GM12878 (cell line): ENCODE measurements around the gene SHISA2. TPM values are rescaled to one million over a fixed set of nuclear protein-coding genes. Genes with fewer than 3 reads are reported as not detected.

Source experiments
- CEBPZ ChIP-seq: fragments of 150-350 bp; IDR thresholded peaks from 2 replicates; pipeline ENCODE4 v1.6.1; 2016; ENCODE audit warnings: low read depth, low read length
- CHD1 ChIP-seq: IDR thresholded peaks from 2 replicates; pipeline ENCODE4 v1.6.1; 2012; ENCODE audit warnings: low read depth, low read length, improper control_type of control experiment
- FOS ChIP-seq: IDR thresholded peaks from 3 replicates; pipeline ENCODE4 v1.6.1; 2011; ENCODE audit warnings: borderline replicate concordance; ENCODE audit not compliant: insufficient read length; ENCODE audit errors: extremely low read depth
- IKZF2 ChIP-seq, 2 experiments: fragments of 450-650 bp; IDR thresholded peaks; 2 replicates each; pipeline ENCODE4 v1.6.1; 2017; ENCODE audit warnings: mild to moderate bottlenecking in 2 of 2, moderate library complexity in 2 of 2
- LARP7 ChIP-seq: fragments of 450-650 bp; IDR thresholded peaks from 2 replicates; pipeline ENCODE4 v1.6.1; 2017; ENCODE audit warnings: mild to moderate bottlenecking
- MEF2B ChIP-seq: fragments of 450-650 bp; IDR thresholded peaks from 2 replicates; pipeline ENCODE4 v1.6.1; 2018; ENCODE audit warnings: mild to moderate bottlenecking, moderate library complexity; ENCODE audit not compliant: partially characterized antibody, poor library complexity, severe bottlenecking
- MTA2 ChIP-seq: fragments of 450-650 bp; IDR thresholded peaks from 2 replicates; pipeline ENCODE4 v1.6.1; 2016; ENCODE audit warnings: low read depth, mild to moderate bottlenecking, moderate library complexity
- polyA plus RNA-seq, 11 experiments: library from polyadenylated mRNA; depleted of rRNA in 4 of 11; unstranded in 6 of 11; stranded (reverse) in 5 of 11; fragments of >200 nt; fragmentation: Nextera tagmentation in 4 of 11; fragmentation: Illumina TruSeq in 1 of 11; extraction: Ambion mirVana in 4 of 11; extraction: Trizol in 1 of 11; gene quantifications; 1 replicate in 1 of 11; 2 replicates in 10 of 11; pipeline versions ENCODE4 v1.2.1 to v1.2.3, GENCODE V29; 2011 to 2016; ENCODE audit warnings: inconsistent platforms in 2 of 11, missing spikeins in 2 of 11, low read depth in 1 of 11
- total RNA-seq, 4 experiments: library from RNA; depleted of rRNA in 3 of 4; stranded (reverse); fragments of >200 nt in 3 of 4; fragmentation: Illumina TruSeq in 1 of 4; extraction: Trizol in 1 of 4; gene quantifications; 2 replicates each; pipeline versions ENCODE4 v1.2.1 to v1.2.3, GENCODE V29; 2013 to 2021
- TF ChIP-seq, protein P1 (sequence below): fragments of 450-650 bp; IDR thresholded peaks from 2 replicates; pipeline ENCODE4 v1.6.1; 2017; ENCODE audit warnings: mild to moderate bottlenecking
- TF ChIP-seq, protein P2 (sequence below): fragments of 450-650 bp; formaldehyde crosslinking; IDR thresholded peaks from 2 replicates; pipeline ENCODE4 v1.4.0; 2022; ENCODE audit warnings: mild to moderate bottlenecking, moderate library complexity
- TF ChIP-seq, protein P3 (sequence below): fragments of 450-650 bp; IDR thresholded peaks from 2 replicates; pipeline ENCODE4 v1.6.1; 2016; ENCODE audit warnings: mild to moderate bottlenecking

The SHISA2 gene
- total and polyA plus RNA-seq, 10 of the 15 experiments (the other 5 are each of a cell fraction or from before 2014, with no cell fraction given): 0.04 to 0.08 TPM; not detected in 8

GRCh38 chr13:26054896-26055295 lies 3.1 kb upstream of the SHISA2 start (continued):
- TF ChIP-seq, protein P1, sequence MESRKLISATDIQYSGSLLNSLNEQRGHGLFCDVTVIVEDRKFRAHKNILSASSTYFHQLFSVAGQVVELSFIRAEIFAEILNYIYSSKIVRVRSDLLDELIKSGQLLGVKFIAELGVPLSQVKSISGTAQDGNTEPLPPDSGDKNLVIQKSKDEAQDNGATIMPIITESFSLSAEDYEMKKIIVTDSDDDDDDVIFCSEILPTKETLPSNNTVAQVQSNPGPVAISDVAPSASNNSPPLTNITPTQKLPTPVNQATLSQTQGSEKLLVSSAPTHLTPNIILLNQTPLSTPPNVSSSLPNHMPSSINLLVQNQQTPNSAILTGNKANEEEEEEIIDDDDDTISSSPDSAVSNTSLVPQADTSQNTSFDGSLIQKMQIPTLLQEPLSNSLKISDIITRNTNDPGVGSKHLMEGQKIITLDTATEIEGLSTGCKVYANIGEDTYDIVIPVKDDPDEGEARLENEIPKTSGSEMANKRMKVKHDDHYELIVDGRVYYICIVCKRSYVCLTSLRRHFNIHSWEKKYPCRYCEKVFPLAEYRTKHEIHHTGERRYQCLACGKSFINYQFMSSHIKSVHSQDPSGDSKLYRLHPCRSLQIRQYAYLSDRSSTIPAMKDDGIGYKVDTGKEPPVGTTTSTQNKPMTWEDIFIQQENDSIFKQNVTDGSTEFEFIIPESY: no peak
- TF ChIP-seq IKZF2 (IDR thresholded peaks at IDR 0.05): no peak
- TF ChIP-seq MEF2B: no peak
- TF ChIP-seq, protein P2, sequence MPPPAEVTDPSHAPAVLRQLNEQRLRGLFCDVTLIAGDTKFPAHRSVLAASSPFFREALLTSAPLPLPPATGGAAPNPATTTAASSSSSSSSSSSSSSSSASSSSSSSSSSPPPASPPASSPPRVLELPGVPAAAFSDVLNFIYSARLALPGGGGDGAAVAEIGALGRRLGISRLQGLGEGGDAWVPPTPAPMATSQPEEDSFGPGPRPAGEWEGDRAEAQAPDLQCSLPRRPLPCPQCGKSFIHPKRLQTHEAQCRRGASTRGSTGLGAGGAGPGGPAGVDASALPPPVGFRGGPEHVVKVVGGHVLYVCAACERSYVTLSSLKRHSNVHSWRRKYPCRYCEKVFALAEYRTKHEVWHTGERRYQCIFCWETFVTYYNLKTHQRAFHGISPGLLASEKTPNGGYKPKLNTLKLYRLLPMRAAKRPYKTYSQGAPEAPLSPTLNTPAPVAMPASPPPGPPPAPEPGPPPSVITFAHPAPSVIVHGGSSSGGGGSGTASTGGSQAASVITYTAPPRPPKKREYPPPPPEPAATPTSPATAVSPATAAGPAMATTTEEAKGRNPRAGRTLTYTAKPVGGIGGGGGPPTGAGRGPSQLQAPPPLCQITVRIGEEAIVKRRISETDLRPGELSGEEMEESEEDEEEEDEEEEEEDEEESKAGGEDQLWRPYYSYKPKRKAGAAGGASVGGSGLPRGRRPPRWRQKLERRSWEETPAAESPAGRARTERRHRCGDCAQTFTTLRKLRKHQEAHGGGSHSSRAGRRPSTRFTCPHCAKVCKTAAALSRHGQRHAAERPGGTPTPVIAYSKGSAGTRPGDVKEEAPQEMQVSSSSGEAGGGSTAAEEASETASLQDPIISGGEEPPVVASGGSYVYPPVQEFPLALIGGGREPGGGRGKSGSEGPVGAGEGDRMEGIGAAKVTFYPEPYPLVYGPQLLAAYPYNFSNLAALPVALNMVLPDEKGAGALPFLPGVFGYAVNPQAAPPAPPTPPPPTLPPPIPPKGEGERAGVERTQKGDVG (CRISPR knock-in tag): no peak
- TF ChIP-seq LARP7: no peak
- TF ChIP-seq CHD1: no peak
- TF ChIP-seq, protein P3, sequence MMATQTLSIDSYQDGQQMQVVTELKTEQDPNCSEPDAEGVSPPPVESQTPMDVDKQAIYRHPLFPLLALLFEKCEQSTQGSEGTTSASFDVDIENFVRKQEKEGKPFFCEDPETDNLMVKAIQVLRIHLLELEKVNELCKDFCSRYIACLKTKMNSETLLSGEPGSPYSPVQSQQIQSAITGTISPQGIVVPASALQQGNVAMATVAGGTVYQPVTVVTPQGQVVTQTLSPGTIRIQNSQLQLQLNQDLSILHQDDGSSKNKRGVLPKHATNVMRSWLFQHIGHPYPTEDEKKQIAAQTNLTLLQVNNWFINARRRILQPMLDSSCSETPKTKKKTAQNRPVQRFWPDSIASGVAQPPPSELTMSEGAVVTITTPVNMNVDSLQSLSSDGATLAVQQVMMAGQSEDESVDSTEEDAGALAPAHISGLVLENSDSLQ: no peak
- no peak for TF ChIP-seq FOS
- TF ChIP-seq CEBPZ: no peak
- no peak for TF ChIP-seq MTA2
